Nucleus accumbens (tissue), 56 donors: ENCODE measurements around the gene FUZ.
"Not testable (repeated sequence)": the region's sequence is repeated elsewhere in the genome, so short reads cannot be mapped to it uniquely, and the experiment has no call there.

ENCODE experiments used
- DNase-seq, 56 donors: peaks; one replicate each; lab custom pipeline; 2025; lab: John Stamatoyannopoulos, UW

Gene FUZ

DNA sequence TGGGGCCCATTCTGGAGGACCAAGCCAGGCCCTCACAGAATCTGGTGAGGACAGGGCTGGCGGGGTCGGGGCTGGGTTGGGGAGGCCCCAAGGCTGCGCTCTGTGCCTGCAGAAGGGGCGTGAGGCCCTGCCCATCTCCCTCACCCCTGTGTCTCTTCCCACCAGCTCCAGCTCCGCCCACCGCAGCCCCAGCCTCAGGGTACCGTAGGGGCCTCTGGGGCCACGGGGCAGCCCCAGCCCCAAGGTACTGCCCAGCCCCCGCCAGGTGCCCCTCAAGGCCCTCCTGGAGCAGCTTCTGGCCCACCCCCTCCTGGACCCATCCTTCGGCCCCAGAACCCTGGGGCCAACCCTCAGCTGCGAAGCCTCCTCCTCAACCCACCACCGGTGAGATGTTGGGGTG lies 22.5 kb upstream of the FUZ start:
- DNase-seq, result no peak

DNA sequence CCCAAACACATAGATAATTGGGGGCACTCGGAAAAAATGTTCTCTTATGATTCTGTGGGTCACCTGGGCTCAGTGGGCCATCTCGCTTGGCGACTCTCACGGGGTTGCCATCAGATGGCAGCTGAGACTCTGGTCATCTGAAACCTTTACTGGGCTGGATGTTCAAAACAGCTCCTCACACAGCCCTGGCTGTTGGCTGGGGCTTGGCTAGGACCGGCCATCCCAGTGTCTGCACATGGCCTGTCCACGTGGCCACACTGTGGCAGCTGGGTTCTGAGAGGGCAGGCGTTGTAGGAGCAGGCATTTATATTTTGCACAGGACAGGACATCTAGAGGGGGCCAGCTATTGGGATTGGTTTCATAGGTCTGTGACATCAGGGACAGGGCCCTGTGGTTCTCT lies 20.5 kb upstream of the FUZ start:
- no peak for DNase-seq

DNA sequence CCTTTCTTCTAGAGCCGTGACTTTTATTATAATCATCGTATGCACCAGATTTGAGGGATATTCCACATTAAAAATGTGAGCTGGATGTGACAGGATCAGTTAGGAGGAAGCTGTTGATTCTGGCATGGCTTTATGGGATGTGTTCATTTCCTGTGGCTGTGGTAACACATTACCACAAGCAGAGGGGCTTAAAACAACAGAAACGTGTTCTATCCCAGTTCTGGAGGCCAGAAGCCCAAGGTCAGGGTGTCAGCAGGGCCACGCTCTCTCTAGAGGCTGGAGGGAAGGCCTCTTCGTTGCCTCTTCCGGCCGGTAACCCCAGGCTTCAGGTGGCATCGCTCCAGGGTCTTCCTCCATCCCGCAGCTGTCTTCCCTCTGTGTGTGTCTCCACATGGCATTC lies 19.5 kb upstream of the FUZ start:
- DNase-seq, result no peak

DNA sequence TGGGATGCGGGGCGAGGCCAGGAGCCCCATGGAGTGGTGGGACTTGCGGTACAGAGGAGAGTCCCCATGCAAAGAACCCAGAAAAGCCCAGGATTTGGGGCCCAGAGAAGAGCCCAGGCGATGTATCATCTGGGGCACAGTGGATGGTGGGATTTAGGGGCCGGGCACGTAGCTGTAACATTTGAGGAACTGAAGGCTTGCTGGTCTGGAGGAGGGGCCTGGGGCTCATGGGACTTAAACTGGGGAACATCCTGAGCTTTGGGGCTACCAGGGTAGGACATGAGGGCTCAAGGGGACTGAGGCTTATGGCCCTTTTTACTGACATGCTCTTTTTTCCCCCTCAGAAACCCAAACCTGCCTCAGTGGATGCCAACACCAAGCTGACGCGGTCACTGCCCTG lies 18.5 kb upstream of the FUZ start:
- DNase-seq, result no peak

DNA sequence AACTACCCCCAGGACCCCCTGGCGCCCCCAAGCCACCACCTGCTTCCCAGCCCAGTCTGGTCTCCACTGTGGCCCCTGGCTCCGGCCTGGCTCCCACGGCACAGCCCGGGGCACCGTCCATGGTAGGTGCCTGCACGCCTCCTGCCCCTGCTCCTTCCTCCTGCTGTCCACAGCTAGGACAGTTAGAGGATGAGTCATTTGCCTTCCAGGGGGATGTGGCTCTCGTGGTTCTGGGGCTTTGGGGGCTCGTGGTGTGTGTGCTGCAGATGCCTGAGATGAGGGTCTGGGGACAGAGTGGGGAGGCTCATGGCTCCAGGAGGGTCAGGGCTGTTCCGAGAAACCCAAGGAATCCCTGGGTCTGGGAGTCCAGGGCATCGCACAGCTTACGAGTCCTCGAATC lies 17.7 kb upstream of the FUZ start:
- no peak for DNase-seq

DNA sequence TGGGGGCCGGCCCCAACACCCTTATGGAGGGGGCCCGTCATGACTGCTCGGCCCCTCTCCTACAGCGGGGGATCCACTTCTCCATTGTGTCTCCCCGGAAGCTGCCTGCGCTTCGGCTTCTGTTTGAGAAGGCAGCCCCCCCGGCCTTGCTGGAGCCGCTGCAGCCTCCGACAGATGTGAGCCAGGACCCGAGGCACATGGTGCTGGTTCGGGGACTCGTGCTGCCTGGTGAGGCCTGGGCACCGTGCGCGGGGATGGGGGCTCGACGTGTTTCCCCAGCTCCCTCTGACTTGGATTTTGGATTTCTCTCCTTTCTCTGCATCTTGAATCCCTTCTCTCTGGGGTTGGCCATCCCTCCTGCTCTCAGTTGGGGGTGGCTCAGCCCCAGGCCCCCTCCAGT lies 16.6 kb upstream of the FUZ start:
- no peak for DNase-seq

DNA sequence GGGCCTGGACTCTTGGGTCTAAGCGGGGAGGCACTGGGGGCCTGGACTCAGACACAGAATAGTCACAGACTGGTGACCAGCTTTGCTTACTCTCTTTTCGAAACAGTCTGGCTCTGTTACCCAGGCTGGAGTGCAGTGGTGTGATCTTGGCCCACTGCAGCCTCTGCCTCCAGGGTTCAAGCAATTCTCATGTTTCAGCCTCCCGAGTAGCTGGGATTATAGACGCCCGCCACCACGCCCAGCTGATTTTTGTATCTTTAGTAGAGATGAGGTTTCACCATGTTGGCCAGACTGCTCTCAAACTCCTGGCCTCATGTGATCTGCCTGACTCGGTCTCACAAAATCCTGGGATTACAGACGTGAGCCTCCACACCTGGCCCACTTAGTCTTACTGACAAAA lies 16.1 kb upstream of the FUZ start:
- no peak for DNase-seq

DNA sequence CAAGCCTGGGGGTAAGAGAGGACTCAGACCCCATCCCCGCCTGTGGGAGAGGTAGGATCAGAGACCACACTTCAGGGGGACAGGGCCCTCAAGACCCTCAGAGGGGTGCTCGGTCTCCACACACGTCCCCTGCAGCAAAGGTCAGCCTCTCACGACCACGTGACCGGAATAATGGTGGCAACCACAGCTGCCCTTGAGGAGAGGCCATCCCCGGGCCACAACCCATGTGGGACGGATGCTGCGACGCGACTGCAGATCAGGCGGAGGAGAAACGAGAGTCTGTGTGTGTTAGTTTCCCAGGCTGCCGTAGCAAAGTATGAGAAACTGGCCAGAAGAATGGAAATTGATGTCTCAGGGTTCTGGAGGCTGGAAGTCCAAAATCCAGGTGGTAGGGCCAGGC lies 13.9 kb upstream of the FUZ start:
- no peak for DNase-seq

DNA sequence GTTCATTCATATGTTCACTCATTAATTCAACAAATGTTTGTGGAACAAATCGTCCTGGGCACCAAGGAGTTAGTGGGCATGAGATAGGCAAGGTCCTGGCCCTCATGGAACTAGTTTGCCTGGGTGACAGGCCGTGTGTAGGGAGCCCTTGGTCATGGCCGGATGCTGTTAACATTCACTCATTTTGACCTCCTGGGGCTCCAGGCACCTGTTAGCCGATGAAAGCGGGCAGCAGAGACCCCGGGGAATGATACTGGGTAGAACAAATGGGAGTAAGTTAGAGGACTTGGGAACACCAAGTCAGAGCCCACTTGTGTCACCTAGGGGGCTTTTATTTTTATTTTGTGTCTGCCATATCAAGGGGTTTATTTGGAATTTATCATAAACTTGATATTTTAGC lies 11.6 kb upstream of the FUZ start:
- no peak for DNase-seq

DNA sequence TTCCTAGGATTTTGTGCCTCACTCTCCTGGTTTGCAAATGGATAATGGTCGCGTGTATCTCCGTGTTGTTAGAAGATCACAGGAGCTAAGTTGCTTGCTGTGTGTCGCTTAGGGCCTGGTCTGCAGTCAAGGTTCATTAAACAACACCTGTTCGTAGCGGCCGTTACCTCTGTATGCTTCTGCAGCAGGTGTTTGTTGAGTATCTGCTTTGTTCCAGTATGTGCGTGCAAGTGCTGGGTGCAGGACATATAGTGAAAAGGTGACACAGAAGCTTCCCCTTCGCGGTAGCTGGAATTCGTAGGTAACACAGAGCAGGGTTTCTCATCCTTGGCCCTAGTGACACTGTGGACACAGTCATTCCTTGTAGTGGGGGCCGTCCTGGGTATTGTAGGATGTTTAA lies 10.4 kb upstream of the FUZ start:
- no peak for DNase-seq

DNA sequence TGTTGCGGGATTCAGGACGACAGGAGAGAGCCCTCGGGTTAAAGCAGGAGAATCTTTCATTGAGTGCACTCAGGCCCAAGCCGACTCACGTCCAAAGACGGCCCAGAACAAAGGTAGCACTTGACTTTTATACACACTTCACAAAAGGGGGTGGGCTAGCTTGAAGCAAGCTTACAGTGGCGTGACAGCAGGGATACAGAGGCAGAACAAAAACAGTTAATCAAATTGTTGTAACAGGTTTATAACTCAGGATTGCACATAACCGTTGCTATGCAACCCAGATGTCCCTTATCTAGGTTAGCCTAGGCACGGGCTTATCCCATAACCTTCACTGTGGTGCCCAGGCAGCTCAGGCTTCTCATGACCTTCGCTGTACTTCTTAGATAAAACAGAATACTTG lies 7.0 kb upstream of the FUZ start:
- no peak for DNase-seq

DNA sequence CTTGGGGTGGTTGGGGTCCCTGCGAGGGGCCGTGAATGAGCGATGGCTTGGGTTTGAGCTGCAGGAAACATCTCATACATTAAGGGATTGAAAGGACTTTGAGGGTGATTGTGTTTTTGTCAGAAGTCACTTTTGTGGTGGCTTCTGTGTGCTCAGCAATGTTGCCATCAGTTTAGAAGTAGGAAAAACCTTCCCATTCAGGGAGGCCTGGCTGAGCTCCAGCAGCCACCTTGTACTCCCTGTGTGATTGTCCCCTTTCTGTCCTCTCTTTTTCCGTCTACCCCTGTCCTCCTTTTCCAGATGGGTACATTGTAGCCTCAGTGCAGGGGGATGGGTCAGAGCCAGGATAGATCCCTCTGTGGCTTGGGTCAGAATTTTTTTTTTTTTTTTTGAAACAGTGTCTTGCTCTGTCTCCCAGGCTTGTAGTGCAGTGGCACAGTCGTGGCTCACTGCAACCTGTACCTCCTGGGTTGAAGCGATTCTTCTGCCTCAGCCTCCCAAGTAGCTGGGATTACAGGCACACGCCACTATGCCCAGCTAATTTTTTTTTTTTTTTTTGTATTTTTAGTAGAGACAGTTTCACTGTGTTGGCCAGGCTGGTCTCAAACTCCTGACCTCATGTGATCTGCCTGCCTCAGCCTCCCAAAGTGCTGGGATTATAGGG lies 6.5 kb upstream of the FUZ start:
- DNase-seq, result not testable (repeated sequence)

DNA sequence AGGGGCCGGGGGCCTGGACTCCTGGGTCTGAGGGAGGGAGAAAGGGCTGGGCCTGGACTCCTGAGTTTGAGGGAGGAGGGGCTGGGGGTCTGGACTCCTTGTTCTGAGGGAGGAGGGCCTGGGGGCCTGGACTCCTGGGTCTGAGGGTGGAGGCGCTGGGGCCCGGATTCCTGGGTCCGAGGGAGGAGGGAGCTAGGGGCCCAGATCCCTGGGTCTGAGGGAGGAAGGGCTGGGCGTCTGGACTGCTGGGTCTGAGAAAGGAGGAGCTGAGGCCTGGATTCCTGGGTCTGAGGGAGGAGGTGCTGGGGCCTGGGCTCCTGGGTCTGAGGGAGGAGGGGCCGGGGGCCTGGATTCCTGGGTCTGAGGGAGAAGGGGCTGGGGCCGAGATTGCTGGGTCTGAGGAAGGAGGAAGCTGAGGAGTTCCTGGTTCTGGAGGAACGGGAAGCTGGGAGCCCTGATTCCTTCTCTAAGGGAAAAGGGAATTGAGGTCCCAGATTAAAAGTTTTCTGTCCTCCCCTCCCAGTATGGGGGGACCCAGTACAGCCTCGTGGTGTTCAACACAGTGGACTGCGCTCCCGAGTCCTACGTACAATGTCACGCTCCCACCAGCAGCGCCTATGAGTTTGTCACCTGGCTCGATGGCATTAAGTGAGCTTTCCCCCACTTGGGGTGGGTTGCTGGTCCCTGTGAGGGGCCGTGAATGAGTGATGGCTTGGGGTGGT lies 5.7 kb upstream of the FUZ start:
- no peak for DNase-seq

DNA sequence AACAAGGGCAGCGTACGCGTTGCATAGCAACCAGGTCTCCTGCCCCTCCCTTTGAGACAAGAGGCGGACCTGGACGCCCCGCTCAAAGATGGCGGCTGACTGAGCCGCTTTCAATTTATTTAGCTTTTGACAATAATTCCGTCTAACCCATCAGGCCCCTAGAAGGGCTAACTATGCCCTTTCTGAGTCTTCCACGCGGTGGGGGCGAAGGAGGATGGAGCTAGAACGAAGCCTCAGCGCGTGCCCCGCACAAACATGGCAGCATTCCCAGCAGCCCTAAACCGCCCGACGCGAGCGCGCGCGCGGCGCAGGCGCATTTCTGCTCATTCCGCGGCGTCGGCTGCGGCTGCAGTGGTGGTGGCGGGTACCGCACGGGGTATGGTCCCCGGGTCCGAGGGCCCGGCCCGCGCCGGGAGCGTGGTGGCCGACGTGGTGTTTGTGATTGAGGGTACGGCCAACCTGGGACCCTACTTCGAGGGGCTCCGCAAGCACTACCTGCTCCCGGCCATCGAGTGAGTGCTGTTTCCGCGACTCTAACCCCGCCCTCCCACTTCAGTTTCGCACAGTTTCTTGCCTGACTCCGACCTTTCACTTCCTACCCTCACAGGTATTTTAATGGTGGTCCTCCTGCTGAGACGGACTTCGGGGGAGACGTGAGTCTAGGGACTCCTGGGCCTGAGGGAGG lies 5.0 kb upstream of the FUZ start, which contains the start of gene MED25:
MED25 (plus strand) TSS at position 326 of the 685 bp plus-strand sequence; CDS start at position 379, 53 bp downstream.
- peak in 54 of 56 donors; percentile 37 to 94 (median 81) for DNase-seq

DNA sequence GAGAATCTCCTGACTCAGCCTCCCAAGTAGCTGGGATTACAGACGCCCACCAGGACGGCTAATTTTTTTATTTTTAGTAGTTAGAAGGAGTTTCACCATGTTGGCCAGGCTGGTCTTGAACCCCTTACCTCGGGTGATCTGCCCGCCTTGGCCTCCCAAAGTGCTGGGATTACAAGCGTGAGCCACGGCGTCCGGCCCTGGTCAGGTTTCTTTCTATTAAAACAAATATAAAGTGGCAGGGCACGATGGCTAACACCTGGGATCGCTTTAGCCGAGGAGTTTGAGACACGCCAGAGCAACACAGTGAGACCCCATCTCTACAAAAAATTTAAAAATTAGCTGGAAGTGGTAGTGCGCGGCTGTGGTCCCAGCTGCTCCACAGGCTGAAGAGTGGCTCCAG lies 3.5 kb upstream of the FUZ start:
- no peak for DNase-seq

DNA sequence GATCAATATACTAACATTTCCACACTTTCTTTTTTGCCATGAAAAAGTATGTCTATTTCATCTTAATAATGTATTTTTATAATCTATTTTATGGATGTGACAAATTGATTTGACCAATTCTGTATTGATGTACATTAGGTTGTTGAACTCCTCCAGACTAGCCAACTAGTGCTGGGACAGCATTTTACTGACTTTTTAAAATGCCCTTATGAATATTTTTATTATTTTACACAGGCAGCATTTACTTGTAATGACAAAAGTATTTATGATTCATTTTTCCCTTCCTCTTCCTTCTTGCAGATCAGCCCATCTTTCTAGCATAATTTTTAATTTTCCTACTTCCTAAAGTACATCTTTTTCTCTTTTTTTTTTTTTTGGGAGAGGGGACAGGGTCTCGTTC lies 918 bp upstream of the FUZ start:
- DNase-seq, result no peak

DNA sequence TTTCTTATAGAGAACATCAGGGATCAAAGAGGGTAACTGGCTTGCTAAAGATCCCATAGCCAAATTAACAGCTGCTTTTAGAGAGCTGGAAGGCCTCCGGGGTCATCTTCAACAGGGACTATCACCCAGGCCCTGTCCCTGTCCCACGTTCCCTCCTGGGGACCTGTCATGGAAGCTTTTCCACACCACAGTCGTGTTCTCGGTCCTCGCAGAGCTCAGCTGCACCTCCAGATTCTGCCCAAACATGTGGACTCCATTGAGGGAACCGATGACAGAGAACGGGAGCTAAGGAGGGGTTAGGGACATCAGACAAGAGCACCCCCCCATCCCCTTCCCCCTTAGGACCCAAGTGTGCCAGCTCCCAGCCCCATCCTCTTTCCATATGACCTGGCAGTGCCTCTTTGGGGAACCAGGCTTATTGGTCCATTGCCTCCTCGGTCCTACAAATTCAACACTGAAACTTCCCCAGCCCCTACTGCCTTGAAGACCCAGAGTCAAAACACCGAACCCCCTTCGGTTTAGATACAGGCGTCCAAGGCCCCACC lies 568 bp downstream of the FUZ start:
- DNase-seq, result peak in 4 of 56 donors; percentile 31 to 40 (median 34)

DNA sequence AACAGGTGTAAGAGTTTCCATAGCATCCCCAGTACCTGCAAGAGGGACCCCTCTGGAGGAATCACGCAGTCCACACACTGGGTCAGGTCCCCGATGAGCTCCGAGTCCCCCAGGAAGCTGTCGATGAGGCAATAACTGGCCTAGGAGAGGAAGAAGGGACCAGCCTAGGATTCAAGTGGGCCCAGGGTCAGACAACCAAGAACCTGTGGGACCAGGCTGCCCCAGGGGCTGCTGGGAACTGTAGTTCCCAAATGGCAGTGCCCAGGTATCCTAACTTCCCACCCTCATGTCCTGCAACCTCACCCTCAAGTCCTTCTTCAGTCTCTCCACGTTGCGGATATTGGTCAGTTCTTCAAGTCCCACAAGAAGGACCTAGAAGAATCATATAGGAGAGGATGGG lies 1.8 kb downstream of the FUZ start:
- DNase-seq, result no peak

DNA sequence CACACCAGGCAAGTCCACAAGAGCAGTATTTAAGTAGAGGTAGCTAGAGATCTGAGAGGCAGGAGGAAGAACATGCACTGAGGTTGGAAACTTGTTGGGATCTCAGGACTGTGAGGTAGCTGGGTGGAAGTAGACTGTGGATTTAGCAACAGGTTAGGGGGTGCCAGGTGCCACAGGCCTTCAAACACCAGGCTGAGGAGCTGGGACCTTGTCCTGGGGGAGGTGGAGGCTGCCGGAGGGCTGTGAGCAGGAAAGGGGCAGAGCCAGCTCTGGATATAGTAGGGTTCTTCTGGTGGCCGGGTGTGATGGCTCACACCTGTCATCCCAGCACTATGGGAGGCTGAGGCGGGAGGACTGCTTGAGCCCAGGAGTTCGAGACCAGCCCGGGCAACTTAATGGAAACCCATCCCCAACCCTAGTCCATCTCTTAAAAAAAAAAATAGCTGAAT lies 3.1 kb downstream of the FUZ start:
- peak in 1 of 56 donors; percentile 33 for DNase-seq

DNA sequence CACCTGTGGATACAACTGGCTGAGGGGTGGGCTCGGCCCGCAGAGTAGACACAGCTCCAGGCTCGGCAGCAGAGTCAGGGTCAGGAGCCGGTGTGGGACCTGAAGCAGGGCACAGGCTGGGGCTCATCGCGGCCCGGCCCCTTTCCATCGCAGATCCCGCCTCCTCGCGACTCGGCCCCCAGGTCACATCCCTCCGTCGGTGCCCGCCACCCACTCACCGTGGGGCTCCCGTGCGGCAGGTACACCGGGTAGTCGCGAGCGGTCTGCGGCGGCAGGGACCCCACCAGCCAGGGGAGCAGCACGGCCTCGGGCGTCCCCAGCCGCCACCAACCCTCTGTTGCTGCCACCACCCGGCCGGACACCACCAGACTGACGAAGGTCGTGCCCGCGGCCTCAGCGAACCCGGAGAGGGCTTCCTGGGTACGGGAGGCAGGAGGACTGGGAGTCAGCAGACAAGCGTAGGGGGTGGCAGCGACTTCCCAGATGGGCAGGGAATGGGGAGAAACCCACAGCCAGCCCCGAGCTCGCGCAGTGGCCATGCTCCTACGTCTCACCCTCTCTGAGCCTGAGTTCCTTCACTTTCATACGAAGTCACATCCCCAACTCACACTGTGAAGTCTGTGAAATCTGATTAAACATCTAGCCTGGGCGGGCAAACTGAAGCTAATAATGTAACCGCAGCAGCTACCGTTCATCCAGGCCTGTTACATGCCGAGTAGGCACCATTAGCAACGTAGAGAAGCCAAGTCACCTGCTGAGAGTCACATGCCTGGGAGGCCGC lies 3.7 kb downstream of the FUZ start:
- peak in 43 of 56 donors; percentile 8 to 67 (median 43) for DNase-seq
